OCI-LY7 (cell line): ENCODE results near the gene IL1RAPL2. TPM values are rescaled to one million over a fixed set of nuclear protein-coding genes. Genes with fewer than 3 reads are reported as not detected.

ENCODE experiments used
- BruUV-seq: library from RNA; stranded (reverse); fragments of 400-500 nt; replicated peaks from 2 replicates; lab custom pipeline; 2021; lab: Mats Ljungman, UMichigan
- CTCF ChIA-PET: fragments of 300-600 bp; sonication (Branson Sonifier 250); formaldehyde crosslinking; loops from one replicate; lab custom pipeline; 2022; ENCODE audit warnings: antibody characterized with exemption; ENCODE audit not compliant: unreplicated experiment; lab: Charles Lee
- POLR2A ChIA-PET: fragments of 300-600 bp; sonication (Branson Sonifier 250); formaldehyde crosslinking; loops from one replicate; lab custom pipeline; 2022; ENCODE audit warnings: antibody characterized with exemption; lab: Charles Lee
- DNase-seq: peaks from one replicate; pipeline ENCODE4 v3.0.0-alpha.2; 2015; ENCODE audit warnings: low spot score
- H2AFZ ChIP-seq: fragments of 200-600 bp; sonication (generic), shearing (Covaris generic); 2 replicates; pipeline ENCODE4 v1.6.1; 2014; ENCODE audit warnings: mild to moderate bottlenecking, antibody characterized with exemption, low read length, moderate library complexity
- H3K27ac ChIP-seq: fragments of 200-600 bp; sonication (generic); 2 replicates; pipeline ENCODE4 v1.5.1; 2014; ENCODE audit warnings: mixed run types, low read depth, mild to moderate bottlenecking, moderate library complexity, low read length, inconsistent platforms; ENCODE audit not compliant: poor library complexity, severe bottlenecking
- H3K36me3 ChIP-seq: fragments of 200-600 bp; sonication (generic); 2 replicates; pipeline ENCODE4 v1.6.1; 2014; ENCODE audit warnings: mild to moderate bottlenecking, antibody characterized with exemption, low read length, moderate library complexity, mixed read lengths; ENCODE audit not compliant: insufficient read depth
- H3K4me1 ChIP-seq: fragments of 200-600 bp; sonication (generic); 2 replicates; pipeline ENCODE4 v1.5.1; 2014; ENCODE audit warnings: mild to moderate bottlenecking, low read length; ENCODE audit not compliant: insufficient read depth, poor library complexity, severe bottlenecking
- H3K4me2 ChIP-seq: fragments of 200-600 bp; sonication (generic); 2 replicates; pipeline ENCODE4 v1.6.1; 2014; ENCODE audit warnings: mild to moderate bottlenecking, low read length
- H3K4me3 ChIP-seq: fragments of 200-600 bp; sonication (generic); 2 replicates; pipeline ENCODE4 v1.5.1; 2014; ENCODE audit warnings: mild to moderate bottlenecking, low read depth, low read length; ENCODE audit not compliant: poor library complexity, severe bottlenecking
- H3K79me2 ChIP-seq: fragments of 200-600 bp; sonication (generic); 2 replicates; pipeline ENCODE4 v1.6.1; 2016; ENCODE audit warnings: low read depth, mild to moderate bottlenecking, low read length, moderate library complexity, mixed read lengths; ENCODE audit not compliant: insufficient read depth
- H3K9me2 ChIP-seq: fragments of 200-600 bp; sonication (generic); 2 replicates; pipeline ENCODE4 v1.6.1; 2016; ENCODE audit warnings: mild to moderate bottlenecking, low read length, mixed read lengths; ENCODE audit not compliant: insufficient read depth
- H3K9me3 ChIP-seq: fragments of 200-600 bp; sonication (generic); 2 replicates; pipeline ENCODE4 v1.6.1; 2014; ENCODE audit warnings: mild to moderate bottlenecking, mixed run types, low read length, mixed read lengths
- H4K20me1 ChIP-seq: fragments of 200-600 bp; sonication (generic); 2 replicates; pipeline ENCODE4 v1.6.1; 2014; ENCODE audit warnings: mild to moderate bottlenecking, antibody characterized with exemption, low read length, moderate library complexity, mixed read lengths; ENCODE audit not compliant: insufficient read depth
- EZH2phosphoT487 ChIP-seq: fragments of 200-600 bp; sonication (generic); IDR thresholded peaks from 2 replicates; pipeline ENCODE4 v1.6.1; 2018; ENCODE audit warnings: low read depth, borderline replicate concordance, mild to moderate bottlenecking, mixed run types, antibody characterized with exemption, low read length, moderate library complexity, mixed read lengths
- intact Hi-C: fragments of 100-400 bp; cut with micrococcal nuclease; formaldehyde crosslinking; loops from one replicate; pipeline ENCODE4 v1.10.0; 2022; ENCODE audit not compliant: unreplicated experiment
- total RNA-seq, 2 experiments: library from RNA; depleted of rRNA in 1 of 2; stranded (reverse); fragments of >200 nt in 1 of 2; shearing (Covaris generic) in 1 of 2; gene quantifications; 2 replicates each; pipeline ENCODE4 v1.2.3, GENCODE V29; 2014 to 2022
- TF ChIP-seq, protein P1 (sequence below): fragments of 200-600 bp; sonication (generic); conservative IDR thresholded peaks from 2 replicates; pipeline ENCODE4 v1.5.1; 2014; ENCODE audit warnings: mild to moderate bottlenecking, antibody characterized with exemption, low read length, moderate library complexity, mixed read lengths

IL1RAPL2 gene
- total RNA-seq, 2 experiments from 2014 or later, result not detected

DNA sequence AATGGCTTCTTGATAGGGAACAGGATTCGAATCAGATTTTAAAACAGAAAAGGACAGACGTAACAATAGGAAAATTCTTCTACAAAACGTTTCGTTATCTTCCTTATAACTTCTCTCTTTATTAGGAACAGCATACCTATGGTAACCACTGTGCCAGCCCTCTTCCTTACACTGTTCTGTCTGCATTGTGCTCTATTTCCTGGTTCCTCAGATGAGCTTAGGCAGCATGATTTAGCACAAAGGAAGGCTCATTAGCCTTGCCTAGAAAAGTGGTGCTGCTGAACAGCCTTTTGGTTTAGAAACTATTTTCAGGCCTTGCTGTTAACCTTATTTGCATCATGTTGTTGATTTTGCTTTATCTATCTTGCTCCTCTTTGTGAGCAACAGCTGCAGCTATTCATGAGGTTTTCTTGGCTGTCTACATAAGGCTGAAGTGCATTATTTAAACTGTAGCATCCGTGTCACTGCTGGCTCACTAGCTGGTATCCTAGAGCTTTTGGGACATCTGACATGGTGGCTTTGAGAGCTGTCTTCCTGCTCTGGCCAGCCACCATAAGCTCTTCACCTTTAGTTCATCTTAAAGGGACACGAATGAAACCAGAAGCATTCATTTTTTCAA lies 1186.4 kb downstream of the IL1RAPL2 start:
- H3K4me2 ChIP-seq, result no peak overlapping the region
- ChIA-PET POLR2A (no interaction called here), CTCF (no interaction called here)
- no peaks in the 10 kb centered on the region for H3K79me2 ChIP-seq
- H3K4me1 ChIP-seq, result no peaks in the 10 kb centered on the region
- no peak overlapping the region for H3K27ac ChIP-seq
- no peak for TF ChIP-seq EZH2phosphoT487
- TF ChIP-seq, protein P1, sequence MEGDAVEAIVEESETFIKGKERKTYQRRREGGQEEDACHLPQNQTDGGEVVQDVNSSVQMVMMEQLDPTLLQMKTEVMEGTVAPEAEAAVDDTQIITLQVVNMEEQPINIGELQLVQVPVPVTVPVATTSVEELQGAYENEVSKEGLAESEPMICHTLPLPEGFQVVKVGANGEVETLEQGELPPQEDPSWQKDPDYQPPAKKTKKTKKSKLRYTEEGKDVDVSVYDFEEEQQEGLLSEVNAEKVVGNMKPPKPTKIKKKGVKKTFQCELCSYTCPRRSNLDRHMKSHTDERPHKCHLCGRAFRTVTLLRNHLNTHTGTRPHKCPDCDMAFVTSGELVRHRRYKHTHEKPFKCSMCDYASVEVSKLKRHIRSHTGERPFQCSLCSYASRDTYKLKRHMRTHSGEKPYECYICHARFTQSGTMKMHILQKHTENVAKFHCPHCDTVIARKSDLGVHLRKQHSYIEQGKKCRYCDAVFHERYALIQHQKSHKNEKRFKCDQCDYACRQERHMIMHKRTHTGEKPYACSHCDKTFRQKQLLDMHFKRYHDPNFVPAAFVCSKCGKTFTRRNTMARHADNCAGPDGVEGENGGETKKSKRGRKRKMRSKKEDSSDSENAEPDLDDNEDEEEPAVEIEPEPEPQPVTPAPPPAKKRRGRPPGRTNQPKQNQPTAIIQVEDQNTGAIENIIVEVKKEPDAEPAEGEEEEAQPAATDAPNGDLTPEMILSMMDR, result no peak
- no peaks in the 10 kb centered on the region for H3K36me3 ChIP-seq
- H2AFZ ChIP-seq, result no peak overlapping the region
- no peaks in the 10 kb centered on the region for H3K9me3 ChIP-seq
- intact Hi-C loops, result no loop called here
- H3K9me2 ChIP-seq, result no peaks in the 10 kb centered on the region
- DNase-seq, result no peak
- no peaks in the 10 kb centered on the region for H4K20me1 ChIP-seq
- no peak overlapping the region for H3K4me3 ChIP-seq
- no TSS peak for BruUV-seq

DNA sequence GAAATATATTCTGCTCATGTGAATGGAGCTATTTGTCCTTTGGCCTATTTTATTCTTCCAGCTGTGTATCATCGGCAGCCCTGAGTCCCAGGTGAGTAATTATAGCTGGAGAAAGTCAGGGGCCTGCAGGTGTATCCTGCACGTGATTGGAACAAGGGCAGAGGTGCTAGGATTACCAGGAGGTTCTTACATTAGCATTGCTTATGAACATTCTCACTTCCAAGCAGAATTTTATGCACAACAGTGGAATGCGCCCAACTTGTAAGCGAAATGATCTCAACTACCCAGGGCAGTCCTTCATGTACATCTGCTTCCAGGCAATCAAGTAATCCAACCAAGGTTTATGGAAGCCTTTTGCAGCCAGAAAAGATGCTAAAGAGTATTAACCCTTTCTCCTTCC lies 1187.4 kb downstream of the IL1RAPL2 start:
- H3K9me3 ChIP-seq, result no peaks in the 10 kb centered on the region
- CTCF ChIA-PET, result no interaction called here

More for the DNA sequence above, 1187.4 kb downstream of the IL1RAPL2 start:
- no TSS peak for BruUV-seq
- TF ChIP-seq, protein P1, result no peak
- TF ChIP-seq EZH2phosphoT487, result no peak
- H4K20me1 ChIP-seq, result no peaks in the 10 kb centered on the region
- POLR2A ChIA-PET, result no interaction called here
- H3K9me2 ChIP-seq, result no peaks in the 10 kb centered on the region
- intact Hi-C loops, result no loop called here
- H3K4me2 ChIP-seq, result no peak overlapping the region
- no peak overlapping the region for H2AFZ ChIP-seq
- H3K4me1 ChIP-seq, result no peaks in the 10 kb centered on the region
- no peaks in the 10 kb centered on the region for H3K79me2 ChIP-seq
- no peak overlapping the region for H3K4me3 ChIP-seq
- no peak overlapping the region for H3K27ac ChIP-seq
- H3K36me3 ChIP-seq, result no peaks in the 10 kb centered on the region
- no peak for DNase-seq
